Activated CD8-positive, alpha-beta memory T cell treated with anti-CD3 and anti-CD28 coated beads, Interleukin-2, amount 10 ng/mL, durations not matched to agents 7 days and 5 days (primary cell): Measurements from ENCODE around the gene LIF. TPM values are rescaled to one million over a fixed set of nuclear protein-coding genes. Genes with fewer than 3 reads are reported as not detected.
"Not testable (repeated sequence)": the region's sequence is repeated elsewhere in the genome, so short reads cannot be mapped to it uniquely, and the experiment has no call there.

Experiments
- ATAC-seq: fragments of 150-1000 bp; cut with Tn5 transposase; one replicate; pipeline ENCODE4 v1.10.0; 2021; ENCODE audit warnings: moderate library complexity
- CTCF ChIA-PET: fragments of 350-600 bp; sonication (Branson Sonifier 250); formaldehyde crosslinking; loops from one replicate; lab custom pipeline; 2021; ENCODE audit warnings: antibody characterized with exemption; lab: Charles Lee
- DNase-seq: peaks from one replicate; pipeline ENCODE4 v3.0.0-alpha.2; 2020
- H3K27ac Mint-ChIP-seq: one replicate; pipeline ENCODE4 v1.8.0; 2021; ENCODE audit warnings: mild to moderate bottlenecking, mixed read lengths
- H3K27me3 Mint-ChIP-seq: one replicate; pipeline ENCODE4 v1.8.0; 2021; ENCODE audit warnings: mixed read lengths
- H3K36me3 Mint-ChIP-seq: one replicate; pipeline ENCODE4 v1.8.0; 2021; ENCODE audit warnings: mild to moderate bottlenecking, mixed read lengths
- H3K4me1 Mint-ChIP-seq: one replicate; pipeline ENCODE4 v1.8.0; 2021; ENCODE audit warnings: mixed read lengths
- H3K4me3 Mint-ChIP-seq: one replicate; pipeline ENCODE4 v1.8.0; 2021; ENCODE audit warnings: mild to moderate bottlenecking, moderate library complexity, mixed read lengths
- H3K9me3 Mint-ChIP-seq: one replicate; pipeline ENCODE4 v1.8.0; 2022; ENCODE audit warnings: low read depth, mixed read lengths
- total RNA-seq, 2 experiments: library from RNA; stranded (reverse); gene quantifications; one replicate each; pipeline ENCODE4 v1.2.3, GENCODE V29; 2021

LIF gene
- total RNA-seq, 2 experiments from 2014 or later: 107 to 304 TPM

GRCh38 chr22:30210235-30210909 lies 36.2 kb downstream of the LIF start:
- Mint-ChIP-seq H3K4me3 (no peak overlapping the region), H3K36me3 (no peaks in the 10 kb centered on the region), H3K27ac (no peak overlapping the region), H3K9me3 (no peaks in the 10 kb centered on the region), H3K4me1 (peaks cover 49% of the 10 kb centered on the region), H3K27me3 (no peaks in the 10 kb centered on the region)
- CTCF ChIA-PET: no interaction called here
- no peak for DNase-seq
- no peak for ATAC-seq

GRCh38 chr22:30209642-30210041 lies 36.9 kb downstream of the LIF start:
- H3K27ac Mint-ChIP-seq: no peak overlapping the region
- H3K4me3 Mint-ChIP-seq: no peak overlapping the region
- no peak for ATAC-seq
- peaks cover 42% of the 10 kb centered on the region for H3K4me1 Mint-ChIP-seq
- no peaks in the 10 kb centered on the region for H3K9me3 Mint-ChIP-seq
- DNase-seq: no peak
- CTCF ChIA-PET: no interaction called here
- no peaks in the 10 kb centered on the region for H3K27me3 Mint-ChIP-seq
- no peaks in the 10 kb centered on the region for H3K36me3 Mint-ChIP-seq

- Mint-ChIP-seq H3K4me3 (no peak overlapping the region), H3K36me3 (no peaks in the 10 kb centered on the region), H3K4me1 (peaks cover 41% of the 10 kb centered on the region), H3K27me3 (no peaks in the 10 kb centered on the region), H3K27ac (no peak overlapping the region), H3K9me3 (no peaks in the 10 kb centered on the region)
- CTCF ChIA-PET: interaction anchor here (1.2 to 1.3 kb wide), 2 partner anchors 12 to 25 kb away, joined by 3 to 5 read pairs; no protein-coding TSS in a partner anchor
- DNase-seq (no peak), ATAC-seq (no peak)
These were observed 37.6 kb downstream of the LIF start for GRCh38 chr22:30208631-30209603.

GRCh38 chr22:30206944-30207343 lies 39.6 kb downstream of the LIF start:
- Mint-ChIP-seq H3K36me3 (no peaks in the 10 kb centered on the region), H3K27me3 (no peaks in the 10 kb centered on the region), H3K9me3 (no peaks in the 10 kb centered on the region), H3K4me1 (peaks cover 24% of the 10 kb centered on the region), H3K27ac (peak overlapping the region; percentile 60), H3K4me3 (no peak overlapping the region)
- CTCF ChIA-PET: no interaction called here
- DNase-seq: no peak
- no peak for ATAC-seq

DNA sequence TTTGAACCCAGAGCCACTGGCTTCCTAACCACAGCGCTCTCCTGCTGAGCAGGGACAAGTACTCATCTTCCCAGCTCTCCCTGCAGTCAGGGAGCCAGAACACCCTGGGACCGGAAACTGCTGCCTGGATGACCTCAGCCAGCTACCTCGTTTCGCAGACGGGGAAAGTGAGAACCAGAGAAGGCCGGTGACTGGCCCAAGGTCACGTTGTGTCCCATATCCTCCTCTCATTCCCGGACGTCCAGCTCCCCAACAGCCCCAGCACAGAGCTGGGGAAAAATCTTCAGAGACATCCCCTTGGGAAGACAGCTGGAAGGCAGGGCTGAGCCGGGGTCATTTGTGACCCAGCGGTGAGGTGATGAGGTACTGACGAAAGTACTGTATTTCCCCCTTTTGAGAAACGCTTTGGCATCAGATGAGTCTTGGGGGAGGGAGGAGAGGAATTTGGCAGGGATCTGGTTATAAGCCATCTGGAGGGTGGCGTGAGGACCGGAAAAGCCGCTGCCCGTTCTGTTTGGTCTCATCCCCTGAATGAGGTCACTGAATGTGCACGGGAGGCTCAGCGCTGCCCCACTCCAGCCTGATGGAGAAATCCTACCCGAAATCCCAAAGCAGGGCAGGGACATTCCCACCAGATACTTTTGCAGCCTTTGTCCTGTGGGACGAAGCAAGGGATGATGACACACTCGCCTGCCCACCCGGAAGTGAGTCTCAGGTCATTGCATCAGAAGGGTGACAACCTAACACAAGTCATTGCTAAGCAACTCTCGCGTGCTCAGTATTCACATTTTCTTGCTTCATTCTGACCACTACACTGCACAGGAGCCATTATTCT lies 41.1 kb downstream of the LIF start:
- Mint-ChIP-seq H3K9me3 (peaks cover 2% of the 10 kb centered on the region), H3K4me3 (no peak overlapping the region), H3K27ac (no peak overlapping the region), H3K4me1 (peaks cover 17% of the 10 kb centered on the region), H3K27me3 (no peaks in the 10 kb centered on the region), H3K36me3 (peaks cover 5% of the 10 kb centered on the region)
- no peak for DNase-seq
- ATAC-seq: no peak
- CTCF ChIA-PET: interaction anchor here (0.9 kb wide), 1 partner anchor 9 kb away, joined by 3 read pairs; no protein-coding TSS in a partner anchor

DNA sequence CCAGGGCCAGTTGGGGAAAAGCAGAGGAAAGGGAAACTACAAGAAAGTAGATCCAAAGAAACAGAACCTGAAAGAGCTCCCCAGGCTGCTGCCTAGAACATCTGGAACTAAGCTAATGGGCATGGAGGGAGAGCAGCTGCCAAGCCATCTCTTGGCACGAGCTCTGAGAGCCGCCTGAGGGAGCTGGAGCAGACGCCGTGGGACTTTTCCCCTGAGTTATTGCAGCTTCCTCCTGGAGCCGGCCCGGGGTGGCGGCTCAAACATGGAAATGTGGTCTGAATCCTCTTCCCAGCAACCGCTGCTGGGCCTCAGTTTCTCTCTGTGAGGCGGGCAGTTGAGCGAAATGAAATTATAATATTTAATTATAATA lies 41.8 kb downstream of the LIF start:
- CTCF ChIA-PET: no interaction called here
- DNase-seq (no peak), ATAC-seq (no peak)
- H3K27me3 Mint-ChIP-seq: no peaks in the 10 kb centered on the region
- peaks cover 16% of the 10 kb centered on the region for H3K4me1 Mint-ChIP-seq
- H3K27ac Mint-ChIP-seq: no peak overlapping the region
- no peak overlapping the region for H3K4me3 Mint-ChIP-seq
- peaks cover 5% of the 10 kb centered on the region for H3K36me3 Mint-ChIP-seq
- peaks cover 2% of the 10 kb centered on the region for H3K9me3 Mint-ChIP-seq

- DNase-seq: no peak
These were observed 42.4 kb downstream of the LIF start for GRCh38 chr22:30204015-30204741.

GRCh38 chr22:30202531-30203006 lies 44.0 kb downstream of the LIF start:
- H3K27ac Mint-ChIP-seq: no peak overlapping the region
- H3K4me3 Mint-ChIP-seq: no peak overlapping the region
- DNase-seq (no peak), ATAC-seq (no peak)
- no peaks in the 10 kb centered on the region for H3K27me3 Mint-ChIP-seq
- CTCF ChIA-PET: no interaction called here
- peaks cover 2% of the 10 kb centered on the region for H3K9me3 Mint-ChIP-seq
- H3K4me1 Mint-ChIP-seq: peaks cover 22% of the 10 kb centered on the region
- H3K36me3 Mint-ChIP-seq: peaks cover 7% of the 10 kb centered on the region

More at GRCh38 chr22:30204015-30204741, 42.4 kb downstream of the LIF start:
- Mint-ChIP-seq H3K27ac (no peak overlapping the region), H3K4me3 (no peak overlapping the region), H3K9me3 (peaks cover 2% of the 10 kb centered on the region), H3K36me3 (peaks cover 5% of the 10 kb centered on the region), H3K27me3 (no peaks in the 10 kb centered on the region), H3K4me1 (peaks cover 17% of the 10 kb centered on the region)
- CTCF ChIA-PET: no interaction called here
- ATAC-seq: no peak

- peaks cover 9% of the 10 kb centered on the region for H3K36me3 Mint-ChIP-seq
- peaks cover 25% of the 10 kb centered on the region for H3K4me1 Mint-ChIP-seq
- H3K27ac Mint-ChIP-seq: no peak overlapping the region
- no peak overlapping the region for H3K4me3 Mint-ChIP-seq
- H3K27me3 Mint-ChIP-seq: no peaks in the 10 kb centered on the region
- peaks cover 2% of the 10 kb centered on the region for H3K9me3 Mint-ChIP-seq
- CTCF ChIA-PET: no interaction called here
- no peak for DNase-seq
- ATAC-seq: no peak
These were observed 44.6 kb downstream of the LIF start for GRCh38 chr22:30201945-30202344.

- H3K27me3 Mint-ChIP-seq, DNase-seq, H3K36me3 Mint-ChIP-seq, ATAC-seq, H3K4me3 Mint-ChIP-seq, H3K9me3 Mint-ChIP-seq: not testable (repeated sequence)
- peak overlapping the region; percentile 12 for H3K27ac Mint-ChIP-seq
- CTCF ChIA-PET: interaction anchor here (0.9 kb wide), 1 partner anchor 54 kb away, joined by 3 read pairs; no protein-coding TSS in a partner anchor
- peaks cover 30% of the 10 kb centered on the region for H3K4me1 Mint-ChIP-seq
These were observed 45.7 kb downstream of the LIF start for GRCh38 chr22:30200905-30201304.

DNA sequence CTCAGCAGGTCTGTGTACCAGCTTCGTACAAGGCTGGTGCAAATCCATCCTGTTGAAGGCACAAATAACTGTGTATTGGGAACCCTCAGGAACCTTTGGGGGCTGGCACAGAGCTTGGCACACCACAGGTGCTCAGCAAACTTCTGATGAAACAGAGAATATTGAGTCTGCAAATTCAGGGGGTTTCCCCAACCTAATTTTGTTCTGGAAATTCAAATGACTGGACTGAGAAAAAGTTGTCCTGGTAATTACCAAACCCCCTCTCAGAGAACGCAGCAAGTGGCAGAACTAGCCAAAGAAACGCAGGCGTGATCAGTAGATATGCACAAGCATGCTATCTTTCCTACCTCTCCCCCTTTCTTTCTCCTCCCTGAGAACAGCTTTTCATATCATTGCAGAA lies 47.6 kb downstream of the LIF start:
- CTCF ChIA-PET: interaction anchor here (1.0 kb wide), 2 partner anchors 15 to 94 kb away, joined by 3 read pairs; no protein-coding TSS in a partner anchor
- Mint-ChIP-seq H3K27me3 (no peaks in the 10 kb centered on the region), H3K4me1 (peaks cover 40% of the 10 kb centered on the region), H3K27ac (no peak overlapping the region), H3K9me3 (peaks cover 2% of the 10 kb centered on the region), H3K36me3 (peaks cover 19% of the 10 kb centered on the region), H3K4me3 (no peak overlapping the region)
- ATAC-seq (no peak), DNase-seq (no peak)

GRCh38 chr22:30198152-30198825 lies 48.3 kb downstream of the LIF start:
- CTCF ChIA-PET: interaction anchor here (0.8 to 1.0 kb wide), 3 partner anchors 14 to 93 kb away, joined by 3 read pairs; no protein-coding TSS in a partner anchor
- Mint-ChIP-seq H3K36me3 (peaks cover 21% of the 10 kb centered on the region), H3K27ac (no peak overlapping the region), H3K27me3 (no peaks in the 10 kb centered on the region), H3K9me3 (peaks cover 2% of the 10 kb centered on the region), H3K4me3 (no peak overlapping the region), H3K4me1 (peaks cover 46% of the 10 kb centered on the region)
- ATAC-seq (no peak), DNase-seq (no peak)
